HCT116 (cell line): ENCODE data around the gene MATK.

Source experiments
- ATF3 ChIP-seq: IDR thresholded peaks from 2 replicates; pipeline ENCODE4 v1.6.1; 2012
- CTCF ChIP-seq, 3 experiments: fragments of 200-600 bp in 1 of 3; sonication (generic) in 1 of 3; IDR thresholded peaks in 2 of 3; conservative IDR thresholded peaks in 1 of 3; 2 replicates each; pipeline ENCODE4 v1.5.1; 2012 to 2017; ENCODE audit warnings: low read depth in 2 of 3, low read length in 2 of 3, antibody characterized with exemption in 1 of 3, borderline replicate concordance in 1 of 3, control low read depth in 1 of 3, mild to moderate bottlenecking in 1 of 3, mixed read lengths in 1 of 3, mixed run types in 1 of 3, moderate library complexity in 1 of 3; ENCODE audit not compliant: insufficient read depth in 1 of 3
- EGR1 ChIP-seq: IDR thresholded peaks from 2 replicates; pipeline ENCODE4 v1.6.1; 2012; ENCODE audit warnings: low read depth
- POLR2AphosphoS5 ChIP-seq: IDR thresholded peaks from 2 replicates; pipeline ENCODE4 v1.6.1; 2011; ENCODE audit warnings: mild to moderate bottlenecking, low read depth, low read length, moderate library complexity

GRCh38 chr19:3775831-3776230 is 10.3 kb downstream of the MATK start:
- TF ChIP-seq CTCF (IDR thresholded peaks at IDR 0.05 in 2 of 3, conservative IDR thresholded peaks at IDR 0.05 in 1 of 3; ENCODE audit: borderline replicate concordance in 1 of 3, insufficient read depth in 1 of 3, low read depth in 2 of 3, low read length in 2 of 3) (no peak), ATF3 (no peak), POLR2AphosphoS5 (no peak), EGR1 (no peak)
